GM19035 (cell line): Measurements from ENCODE around the gene LRP1B.

Experiments used
- ATAC-seq: cut with Tn5 transposase; IDR thresholded peaks from one replicate; pipeline ENCODE4 v1.9.1; 2021; ENCODE audit not compliant: unreplicated experiment

Gene LRP1B

GRCh38 chr2:142042536-142043199 is 88.1 kb downstream of the LRP1B start:
- no peak for ATAC-seq

- ATAC-seq: no peak
Measured at GRCh38 chr2:142041996-142042395, 88.8 kb downstream of the LRP1B start.

- no peak for ATAC-seq
Measured at GRCh38 chr2:142041105-142041504, 89.7 kb downstream of the LRP1B start.

DNA sequence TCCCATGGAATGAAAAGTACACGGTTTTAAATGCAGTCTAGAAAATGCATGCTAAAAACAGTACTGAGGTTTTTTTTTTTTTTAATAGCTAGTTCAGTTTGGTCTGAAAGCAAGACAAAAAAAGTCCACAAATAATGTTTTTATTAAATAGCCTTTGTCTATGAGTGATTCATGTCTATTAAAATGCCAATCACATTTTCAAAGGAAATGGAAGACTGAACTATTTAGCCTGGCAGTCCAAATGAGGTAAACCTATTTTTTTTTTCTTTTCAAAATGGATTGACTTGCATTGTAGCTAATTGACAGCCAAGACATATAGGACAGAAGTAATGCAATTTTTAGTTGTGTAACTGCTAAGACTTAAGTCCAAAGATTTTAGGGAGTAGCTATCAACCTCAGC is 90.3 kb downstream of the LRP1B start:
- no peak for ATAC-seq

DNA sequence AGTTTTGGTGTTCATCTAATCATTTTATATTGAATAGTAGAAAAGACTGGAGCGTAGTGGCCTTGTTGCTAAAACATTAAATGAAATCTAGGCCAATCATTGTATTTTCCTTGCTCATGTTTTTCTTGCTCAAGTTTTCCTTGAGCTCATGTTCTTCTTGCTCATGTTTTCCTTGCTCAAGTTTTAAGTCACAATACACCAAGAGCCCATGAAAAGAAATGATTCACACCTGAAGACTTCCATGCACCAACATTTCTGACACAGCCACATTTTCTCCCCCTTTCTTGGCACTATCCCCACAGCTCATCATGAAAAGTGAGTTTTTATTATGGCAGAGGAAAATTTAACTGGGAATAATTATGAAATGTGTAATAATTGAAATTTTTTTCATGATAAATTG is 92.0 kb downstream of the LRP1B start:
- ATAC-seq: no peak

- no peak for ATAC-seq
Measured at GRCh38 chr2:142037744-142038143, 93.1 kb downstream of the LRP1B start.

DNA sequence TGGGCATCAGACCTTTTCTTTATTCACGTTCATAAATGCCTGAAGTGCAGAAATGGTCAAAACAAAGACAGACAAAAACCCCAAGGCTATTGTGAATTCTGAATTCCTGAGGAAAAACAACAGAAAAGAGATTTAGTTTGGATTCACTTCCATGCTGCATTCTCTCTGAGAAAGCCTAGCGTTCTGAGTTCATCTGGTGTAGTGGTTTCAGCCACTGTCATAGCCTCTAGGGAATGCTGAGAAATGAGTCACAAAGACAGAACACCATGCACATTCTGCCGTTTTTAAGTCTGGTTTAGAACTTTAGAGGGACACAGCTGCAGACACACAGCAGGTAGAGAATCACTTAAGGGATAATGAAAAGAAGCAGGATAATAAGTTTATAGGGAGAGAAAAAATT is 93.8 kb downstream of the LRP1B start:
- no peak for ATAC-seq

- no peak for ATAC-seq
Measured at GRCh38 chr2:142033393-142033792, 97.4 kb downstream of the LRP1B start.

DNA sequence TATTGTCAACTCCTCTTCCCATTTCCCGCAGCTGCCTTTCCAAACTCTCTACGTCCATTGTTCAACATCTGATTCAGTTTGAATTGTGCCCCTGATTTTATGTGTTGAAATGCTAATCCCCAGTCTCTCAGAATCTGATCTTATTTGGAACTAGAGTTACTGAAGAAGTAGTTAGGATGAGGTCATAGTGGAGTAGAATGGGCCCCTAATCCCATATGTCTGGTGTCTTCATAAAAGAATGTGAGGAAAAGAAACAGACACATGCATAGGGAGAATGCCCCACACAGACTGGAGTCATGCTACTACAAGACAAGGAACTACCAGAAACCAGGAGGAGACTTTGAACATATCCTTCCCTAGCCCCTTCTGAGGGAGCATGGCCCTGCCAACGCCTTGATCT is 99.2 kb downstream of the LRP1B start:
- ATAC-seq: no peak

DNA sequence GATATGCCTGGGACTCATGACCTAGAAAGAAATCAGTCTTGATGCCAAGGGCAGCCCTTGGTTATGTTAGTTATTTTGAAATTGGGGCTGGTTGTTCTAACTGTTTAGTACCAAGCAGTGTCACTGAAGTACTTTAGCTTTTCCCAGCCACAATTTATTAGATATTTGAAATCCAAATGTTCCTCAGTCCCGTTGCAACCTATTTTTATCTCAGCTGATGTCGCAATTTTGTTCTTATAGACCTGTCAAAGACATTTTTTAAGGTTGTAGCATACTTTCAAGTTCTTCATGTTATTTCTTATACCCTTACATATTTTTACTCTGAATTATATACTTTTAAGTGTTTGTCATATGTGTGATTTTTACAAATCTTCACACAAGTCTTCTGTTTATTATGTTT is 100.1 kb downstream of the LRP1B start:
- ATAC-seq: no peak

DNA sequence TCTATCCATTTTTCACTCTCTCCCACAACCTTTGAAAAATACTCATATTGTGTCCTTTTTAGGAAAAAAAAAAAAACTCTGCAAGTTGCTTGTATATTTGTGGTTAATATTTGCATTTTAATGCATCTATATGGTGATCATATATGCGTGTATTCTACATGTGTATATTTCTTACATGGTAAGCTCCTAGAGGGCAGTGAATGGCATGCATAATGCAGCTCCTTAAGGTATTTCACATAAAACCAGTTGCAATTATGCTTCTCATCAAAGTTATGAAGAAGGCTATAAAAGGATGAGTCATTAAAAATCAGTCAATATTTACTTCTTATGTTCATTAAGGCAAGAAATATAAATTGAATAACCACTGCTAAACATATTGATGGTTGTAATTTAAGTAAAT is 100.8 kb downstream of the LRP1B start:
- ATAC-seq: no peak

DNA sequence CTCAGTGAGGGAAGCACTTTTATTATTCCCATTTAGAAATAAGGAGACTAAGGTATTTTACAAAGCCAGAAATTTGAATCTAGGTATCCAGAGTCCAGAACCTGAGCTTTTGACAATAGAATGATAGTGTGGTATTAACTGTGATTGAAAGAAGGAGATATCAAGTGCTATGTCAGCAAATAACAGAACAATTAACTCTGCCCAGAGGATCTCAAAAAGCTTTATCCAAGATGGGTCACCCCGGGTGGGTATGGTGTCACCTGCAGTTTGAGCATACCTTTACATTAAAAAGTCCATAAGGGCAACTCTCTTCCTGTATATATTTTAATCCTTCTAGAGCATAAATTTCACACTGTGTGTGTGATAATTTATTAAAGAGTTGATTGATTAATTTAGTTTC is 105.4 kb downstream of the LRP1B start:
- ATAC-seq: no peak

GRCh38 chr2:142020368-142020767 is 110.4 kb downstream of the LRP1B start:
- no peak for ATAC-seq

- ATAC-seq: no peak
Measured at GRCh38 chr2:142014536-142014935, 116.3 kb downstream of the LRP1B start.

- ATAC-seq: no peak
Measured at GRCh38 chr2:142012797-142013196, 118.0 kb downstream of the LRP1B start.

- ATAC-seq: no peak
Measured at GRCh38 chr2:142010477-142011270, 120.1 kb downstream of the LRP1B start.

DNA sequence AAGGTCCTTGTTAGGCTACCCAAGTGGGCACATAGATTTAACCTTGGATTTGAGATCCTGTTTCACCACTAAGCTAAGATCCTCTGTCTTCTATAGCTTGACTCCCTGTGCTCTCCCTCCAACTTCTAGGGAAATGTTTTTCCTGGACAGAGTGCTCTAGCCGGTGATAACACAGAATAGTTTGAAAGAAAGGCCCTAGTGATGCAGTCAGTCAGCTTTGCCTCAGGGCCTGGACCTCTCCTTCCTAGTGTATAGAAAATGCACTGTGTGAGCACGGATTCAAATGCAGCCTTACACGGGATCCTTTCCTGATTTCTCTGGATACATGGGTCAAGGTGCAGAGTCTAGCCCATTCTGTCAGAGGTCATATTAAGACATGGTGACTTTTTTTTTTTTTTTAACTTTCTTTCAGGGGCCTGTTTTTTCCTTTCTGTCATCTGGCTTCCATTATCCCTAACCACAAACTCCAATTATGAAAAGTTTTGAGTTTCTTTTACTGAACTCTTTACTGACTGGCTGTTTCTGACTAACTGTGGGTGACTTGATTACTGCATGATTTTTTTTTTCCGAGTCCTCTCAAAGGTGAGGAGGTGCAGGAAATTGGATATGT is 122.6 kb downstream of the LRP1B start:
- no peak for ATAC-seq

- no peak for ATAC-seq
Measured at GRCh38 chr2:141994066-141994465, 136.8 kb downstream of the LRP1B start.

DNA sequence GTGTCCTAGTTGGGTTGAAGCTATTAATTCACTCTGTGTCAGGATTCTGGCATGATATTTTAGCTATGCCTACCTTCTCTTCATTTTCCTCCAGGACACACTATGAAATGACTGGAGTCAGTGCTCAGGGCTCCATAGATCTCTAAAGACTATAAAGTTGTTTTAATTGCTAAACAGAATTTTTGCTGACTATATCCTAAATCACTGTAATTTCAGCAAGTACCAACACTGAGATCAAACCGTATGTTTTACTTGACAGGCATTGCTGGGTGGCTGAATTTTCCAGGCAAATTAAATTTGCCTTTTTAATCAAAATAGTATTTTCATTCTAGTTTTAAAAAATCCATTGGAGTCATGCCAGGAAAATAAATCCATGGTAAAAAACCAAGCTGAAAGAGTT is 138.1 kb downstream of the LRP1B start:
- no peak for ATAC-seq

DNA sequence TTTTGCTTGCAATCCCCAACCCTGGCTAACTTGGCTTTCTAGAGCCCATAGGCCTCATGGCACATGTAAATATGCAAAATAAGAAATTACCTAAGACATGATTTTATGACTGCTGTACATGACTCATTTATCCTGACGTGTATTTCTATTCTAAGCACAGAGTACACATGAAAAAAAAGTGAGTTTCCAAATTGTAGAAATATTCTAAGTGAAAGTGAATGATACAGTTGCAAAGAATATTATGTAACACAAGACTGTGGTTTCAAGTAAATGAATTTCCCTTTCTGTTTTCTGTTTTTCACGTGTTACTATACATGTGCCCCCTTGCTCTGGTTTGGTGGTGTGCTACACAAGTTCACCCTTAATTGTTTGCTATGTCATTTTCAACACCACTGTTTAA is 162.4 kb downstream of the LRP1B start:
- ATAC-seq: no peak

DNA sequence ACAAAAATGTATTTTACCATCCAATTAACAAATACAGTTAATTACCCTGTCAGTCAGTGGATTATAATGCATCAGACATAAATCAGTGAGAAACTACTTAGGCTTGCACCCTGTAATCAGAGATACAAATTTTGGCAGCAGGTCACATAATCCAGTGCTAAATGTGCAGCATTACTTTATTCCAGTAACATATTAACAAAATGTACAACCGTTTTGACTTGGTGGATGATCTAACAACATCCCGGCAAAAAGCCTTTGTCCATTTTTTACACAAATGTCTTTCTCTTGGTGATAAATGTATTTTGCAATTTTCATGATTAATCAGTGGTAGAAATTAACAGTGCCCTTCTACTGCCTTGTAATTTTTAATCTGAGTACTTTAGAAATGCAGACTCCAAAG is 162.8 kb downstream of the LRP1B start:
- ATAC-seq: no peak

DNA sequence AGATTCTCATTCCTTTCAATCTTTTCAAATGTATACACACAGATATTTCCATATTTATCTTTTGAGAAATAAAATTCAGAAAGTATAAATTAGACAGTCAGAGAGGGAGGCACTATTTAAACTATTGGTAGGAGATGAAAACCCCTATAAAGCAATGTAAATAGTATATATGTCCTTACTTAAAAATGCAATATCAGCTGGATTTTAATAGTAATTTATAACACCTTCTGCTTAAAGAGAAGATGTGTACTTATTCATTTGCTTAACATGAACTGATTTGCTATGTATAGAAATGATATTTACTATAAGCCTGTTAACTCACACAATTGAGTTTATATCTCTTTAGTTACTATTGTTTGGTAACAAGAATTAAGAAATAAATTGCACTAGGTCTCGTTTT is 163.3 kb downstream of the LRP1B start:
- ATAC-seq: no peak
